OCI-LY1 (cell line): ENCODE results near the gene PLXND1.

Experiments
- EZH2 ChIP-seq: fragments of 200-600 bp; sonication (generic), shearing (Covaris generic); IDR thresholded peaks from 2 replicates; pipeline ENCODE4 v1.8.0; 2017; ENCODE audit warnings: borderline replicate concordance, mixed run types, mild to moderate bottlenecking, antibody characterized with exemption, low read length, moderate library complexity, mixed read lengths
- TF ChIP-seq, protein P1 (sequence below): fragments of 200-600 bp; sonication (generic), shearing (Covaris generic); IDR thresholded peaks from 2 replicates; pipeline ENCODE4 v1.5.1; 2017; ENCODE audit warnings: mild to moderate bottlenecking, antibody characterized with exemption, low read length, moderate library complexity, mixed read lengths

DNA sequence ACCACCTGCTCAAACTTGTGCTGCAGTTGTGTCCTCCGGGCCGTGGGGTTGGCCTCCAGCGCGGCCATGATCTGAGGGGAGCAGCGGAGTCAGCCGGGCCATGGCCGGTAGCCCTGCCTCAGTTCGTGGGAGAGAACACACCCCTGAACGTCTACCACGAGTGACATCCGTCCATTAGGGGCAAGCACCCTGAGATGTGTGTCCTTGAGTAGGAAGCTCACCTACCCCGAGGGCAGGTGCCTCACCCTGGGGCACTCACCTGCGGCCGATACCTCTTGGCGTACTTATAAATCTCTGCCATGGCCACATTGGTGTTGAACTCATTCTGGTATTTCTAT is 50.1 kb downstream of the PLXND1 start:
- TF ChIP-seq, protein P1, sequence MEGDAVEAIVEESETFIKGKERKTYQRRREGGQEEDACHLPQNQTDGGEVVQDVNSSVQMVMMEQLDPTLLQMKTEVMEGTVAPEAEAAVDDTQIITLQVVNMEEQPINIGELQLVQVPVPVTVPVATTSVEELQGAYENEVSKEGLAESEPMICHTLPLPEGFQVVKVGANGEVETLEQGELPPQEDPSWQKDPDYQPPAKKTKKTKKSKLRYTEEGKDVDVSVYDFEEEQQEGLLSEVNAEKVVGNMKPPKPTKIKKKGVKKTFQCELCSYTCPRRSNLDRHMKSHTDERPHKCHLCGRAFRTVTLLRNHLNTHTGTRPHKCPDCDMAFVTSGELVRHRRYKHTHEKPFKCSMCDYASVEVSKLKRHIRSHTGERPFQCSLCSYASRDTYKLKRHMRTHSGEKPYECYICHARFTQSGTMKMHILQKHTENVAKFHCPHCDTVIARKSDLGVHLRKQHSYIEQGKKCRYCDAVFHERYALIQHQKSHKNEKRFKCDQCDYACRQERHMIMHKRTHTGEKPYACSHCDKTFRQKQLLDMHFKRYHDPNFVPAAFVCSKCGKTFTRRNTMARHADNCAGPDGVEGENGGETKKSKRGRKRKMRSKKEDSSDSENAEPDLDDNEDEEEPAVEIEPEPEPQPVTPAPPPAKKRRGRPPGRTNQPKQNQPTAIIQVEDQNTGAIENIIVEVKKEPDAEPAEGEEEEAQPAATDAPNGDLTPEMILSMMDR = no peak
- TF ChIP-seq EZH2 = no peak
